Stimulated activated CD4-positive, alpha-beta T cell treated with anti-CD3 and anti-CD28 coated beads, Interleukin-4, amount 100 ng/mL, for 24 hours (primary cell): ENCODE data around the gene CEP135.
"Not testable (repeated sequence)": the region's sequence is repeated elsewhere in the genome, so short reads cannot be mapped to it uniquely, and the experiment has no call there.

ENCODE experiments used
- DNase-seq: peaks from one replicate; pipeline ENCODE4 v3.0.0-alpha.2; 2020

Gene CEP135

DNA sequence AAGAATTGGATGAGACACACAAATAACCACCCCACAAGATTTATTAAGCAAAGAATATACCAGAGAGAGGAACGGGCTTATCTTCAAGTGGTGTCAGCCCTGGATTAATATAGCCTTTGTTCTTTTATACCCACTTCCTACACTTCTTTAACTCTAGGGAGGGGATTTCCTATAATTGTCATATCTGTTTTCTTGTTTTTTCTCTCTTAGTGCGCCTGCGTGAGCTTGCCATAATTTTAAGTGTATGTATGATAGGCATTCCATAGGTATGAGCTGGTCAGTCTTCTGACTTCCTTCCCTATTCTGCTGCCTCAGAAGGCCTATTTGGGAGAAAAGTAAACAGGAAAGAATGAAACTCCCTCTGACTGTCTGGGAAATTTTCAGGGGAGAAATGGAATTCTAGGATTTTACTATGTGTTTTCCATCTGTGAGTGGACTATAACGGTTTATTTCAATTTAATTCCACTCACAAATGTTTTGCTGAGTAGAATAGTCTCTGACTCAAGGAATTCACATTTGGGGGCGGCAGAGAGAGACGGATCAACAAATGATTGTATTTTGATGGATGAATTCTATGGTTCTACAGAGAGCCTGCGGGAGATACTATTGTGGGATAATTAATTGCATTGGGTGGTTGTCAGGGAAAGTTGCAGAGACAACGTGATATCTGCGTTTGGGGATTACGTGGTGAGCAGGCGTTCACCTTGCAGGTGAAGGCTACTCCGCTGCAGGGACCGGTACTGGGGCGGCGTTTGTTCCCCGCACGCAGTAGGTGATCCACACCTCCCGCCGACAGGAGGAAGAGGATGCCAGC is 626 bp upstream of the CEP135 start:
- peak; percentile 66 for DNase-seq

- DNase-seq: no peak
Observed at GRCh38 chr4:55949482-55949802, 697 bp downstream of the CEP135 start.

DNA sequence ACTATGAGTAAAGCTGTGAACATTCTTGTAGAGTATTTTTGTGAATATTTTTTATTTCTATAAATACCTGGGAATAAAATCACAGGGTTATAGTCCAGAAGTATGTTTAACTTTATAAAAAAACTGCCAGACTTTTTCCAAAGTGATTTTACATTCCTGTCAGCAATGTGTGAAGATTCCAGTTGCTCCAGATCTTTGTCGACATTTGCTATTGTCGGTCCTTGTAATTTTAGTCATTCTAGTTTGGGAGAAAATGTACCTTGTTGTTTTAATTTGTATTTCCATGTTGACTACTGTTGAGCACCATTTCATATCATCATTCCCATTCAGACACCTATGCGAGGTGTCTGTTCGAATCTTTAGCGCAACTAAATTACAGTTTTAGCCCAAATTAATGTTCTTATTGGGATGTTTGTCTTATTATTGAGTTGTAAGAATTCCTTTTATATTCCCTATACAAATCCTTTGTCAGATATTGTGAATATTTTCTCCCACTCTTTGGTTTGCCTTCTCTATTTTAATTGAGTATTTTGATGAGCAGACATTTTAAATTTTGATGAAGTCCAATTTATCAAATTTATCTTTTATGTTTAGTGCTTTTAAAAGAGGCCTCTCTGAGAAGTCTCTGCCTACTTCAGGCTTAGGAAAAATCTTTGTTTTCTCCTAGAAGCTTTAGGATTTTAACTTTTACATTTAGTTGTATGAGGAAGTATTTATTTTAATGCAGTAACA is 2.6 kb downstream of the CEP135 start:
- DNase-seq: no peak

DNA sequence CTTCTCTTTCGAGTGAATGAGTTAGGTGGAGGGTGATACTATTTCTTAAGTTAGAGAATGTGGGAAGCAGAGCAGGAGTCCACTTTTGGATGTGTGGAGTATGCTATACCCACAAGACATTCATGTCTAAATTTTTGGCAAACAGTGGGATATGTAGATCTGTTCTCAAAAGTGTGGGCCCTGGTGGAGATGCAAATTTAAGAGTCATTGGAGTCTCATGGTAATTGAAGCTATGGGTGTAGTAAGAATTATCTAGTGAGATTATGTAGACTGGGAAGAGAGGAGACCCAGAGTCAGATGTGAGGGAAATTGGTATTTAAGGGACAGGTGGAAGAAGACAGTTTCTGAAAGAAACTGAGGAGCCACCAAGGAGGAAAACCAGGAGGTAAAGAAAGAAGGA is 7.0 kb downstream of the CEP135 start:
- no peak for DNase-seq

DNA sequence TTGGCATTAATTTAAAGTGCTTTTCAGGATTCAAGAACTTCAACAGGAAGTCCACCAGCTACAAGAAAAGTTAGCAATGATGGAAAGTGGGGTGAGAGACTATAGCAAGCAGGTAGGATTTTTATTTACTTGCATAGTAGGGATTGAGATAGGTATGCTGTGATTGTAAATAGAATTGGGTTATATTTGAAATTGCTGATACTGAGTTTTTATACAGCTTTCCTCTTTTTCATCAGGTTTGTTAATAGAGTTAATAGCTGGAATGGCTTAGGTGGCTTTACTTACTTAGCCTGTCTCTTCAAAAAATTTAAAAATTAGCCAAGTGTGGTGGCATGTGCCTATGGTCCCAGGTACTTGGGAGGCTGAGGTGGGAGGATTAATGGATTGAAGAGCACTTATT is 10.9 kb downstream of the CEP135 start:
- no peak for DNase-seq

- DNase-seq: no peak
Observed at GRCh38 chr4:55964046-55964445, 15.3 kb downstream of the CEP135 start.

- DNase-seq: no peak
Observed at GRCh38 chr4:55965585-55965984, 16.8 kb downstream of the CEP135 start.

GRCh38 chr4:55966324-55966723 is 17.6 kb downstream of the CEP135 start:
- DNase-seq: not testable (repeated sequence)

- DNase-seq: no peak
Observed at GRCh38 chr4:55967376-55967775, 18.6 kb downstream of the CEP135 start.

DNA sequence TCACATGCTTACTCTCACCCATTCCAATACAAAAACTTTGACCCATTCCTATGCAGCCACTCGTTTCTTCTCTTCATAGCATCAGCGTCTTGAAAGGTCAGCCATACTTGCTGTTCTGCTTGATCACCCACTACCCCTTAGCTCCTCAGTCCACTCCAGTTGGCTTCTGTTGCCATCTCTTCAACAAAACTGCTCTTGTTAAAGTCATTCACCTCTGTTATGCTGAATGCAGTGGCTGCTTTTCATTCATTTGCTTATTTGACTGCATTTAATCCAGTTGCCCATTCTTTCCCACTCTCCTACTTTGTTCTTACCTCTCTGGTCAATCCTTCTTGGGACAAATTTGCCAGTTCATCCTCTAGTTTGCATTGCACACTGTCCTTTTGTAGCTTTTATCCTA is 24.9 kb downstream of the CEP135 start:
- no peak for DNase-seq

DNA sequence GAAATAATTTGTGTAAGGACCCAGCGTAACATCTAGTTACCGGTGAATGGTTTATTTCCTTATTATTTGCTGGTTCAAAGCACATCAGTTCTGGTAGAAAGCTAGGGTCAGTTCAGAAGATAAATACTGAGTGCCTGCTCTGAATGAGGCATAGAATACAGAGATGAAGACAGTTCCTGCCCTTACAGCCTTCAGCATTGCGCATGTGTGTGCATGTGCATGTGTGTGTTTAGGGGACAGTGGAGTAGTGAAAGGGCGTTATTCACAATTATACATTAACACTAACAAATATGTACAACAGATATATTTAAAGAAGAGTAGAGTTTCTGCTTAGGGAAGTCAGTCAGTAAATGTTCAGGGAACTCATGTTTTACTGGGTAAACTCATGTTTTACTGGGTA is 29.1 kb downstream of the CEP135 start:
- DNase-seq: no peak

DNA sequence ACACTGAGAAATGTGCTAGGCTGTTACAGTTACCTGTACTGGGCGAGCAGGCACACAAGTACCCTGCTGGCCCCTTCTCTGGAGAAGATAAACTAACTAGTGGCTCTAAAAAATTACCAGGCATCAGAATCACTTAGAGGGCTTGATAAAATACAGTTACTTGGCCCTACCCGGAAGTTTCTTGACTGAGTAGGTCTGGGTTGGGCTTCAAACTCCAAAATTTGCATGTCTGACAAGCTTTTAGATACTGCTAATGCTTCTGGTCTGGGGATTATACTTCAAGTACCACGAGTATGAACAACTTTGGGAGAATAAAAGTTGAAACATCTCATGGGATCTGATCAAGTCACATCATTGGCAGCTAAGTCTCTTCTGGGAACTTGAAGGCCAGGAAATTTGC is 30.8 kb downstream of the CEP135 start:
- DNase-seq: no peak

GRCh38 chr4:55980725-55981124 is 32.0 kb downstream of the CEP135 start:
- no peak for DNase-seq

DNA sequence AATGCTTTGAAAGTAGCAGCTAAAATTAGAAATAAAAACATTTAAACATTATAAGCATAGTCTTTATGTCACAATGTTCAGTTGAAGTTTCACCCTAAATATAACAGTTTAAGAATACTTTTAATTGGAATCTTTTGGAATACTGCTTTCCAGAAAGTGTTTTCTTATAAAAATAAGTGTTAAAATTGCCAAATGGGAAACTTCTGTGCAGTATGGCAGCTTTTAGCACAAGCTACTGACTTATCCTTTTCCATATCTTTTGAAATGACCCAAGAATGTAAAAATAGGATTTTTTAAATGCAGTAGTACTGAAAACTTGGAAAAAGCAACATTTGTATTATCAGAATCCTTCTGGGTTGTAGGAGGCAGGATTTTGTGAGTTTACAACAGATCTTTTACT is 34.2 kb downstream of the CEP135 start:
- DNase-seq: no peak

GRCh38 chr4:55989766-55990165 is 41.0 kb downstream of the CEP135 start:
- DNase-seq: no peak

DNA sequence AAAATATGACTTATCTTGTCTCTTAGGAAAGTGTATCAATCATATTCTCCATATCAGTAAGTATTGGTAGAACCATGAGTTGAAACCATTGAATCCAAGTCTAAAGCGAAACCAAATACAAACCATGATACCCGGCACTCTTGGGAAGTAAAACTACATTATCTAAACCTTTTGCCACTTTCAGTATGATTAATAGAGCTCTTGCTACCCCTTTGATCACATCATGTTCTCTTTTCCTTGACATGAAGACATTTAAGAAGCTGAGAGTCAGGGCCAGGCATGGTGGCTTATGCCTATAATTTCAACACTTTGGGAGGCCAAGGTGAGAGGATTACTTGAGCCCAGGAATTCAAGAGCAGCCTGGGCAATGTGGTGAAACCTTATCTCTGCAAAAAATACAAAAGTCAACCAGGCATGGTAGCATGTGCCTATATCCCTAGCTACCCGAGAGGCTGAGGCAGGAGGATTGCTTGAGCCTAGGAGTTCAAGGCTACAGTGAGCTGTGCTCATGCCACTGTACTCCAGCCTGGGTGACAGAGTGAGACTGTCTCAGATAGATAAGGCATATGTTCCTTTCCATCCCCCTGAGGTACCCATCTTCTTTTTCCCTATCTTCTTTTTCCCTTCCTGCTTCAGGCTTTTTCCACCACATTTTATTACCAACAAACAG is 45.4 kb downstream of the CEP135 start:
- DNase-seq: peak; percentile 4

DNA sequence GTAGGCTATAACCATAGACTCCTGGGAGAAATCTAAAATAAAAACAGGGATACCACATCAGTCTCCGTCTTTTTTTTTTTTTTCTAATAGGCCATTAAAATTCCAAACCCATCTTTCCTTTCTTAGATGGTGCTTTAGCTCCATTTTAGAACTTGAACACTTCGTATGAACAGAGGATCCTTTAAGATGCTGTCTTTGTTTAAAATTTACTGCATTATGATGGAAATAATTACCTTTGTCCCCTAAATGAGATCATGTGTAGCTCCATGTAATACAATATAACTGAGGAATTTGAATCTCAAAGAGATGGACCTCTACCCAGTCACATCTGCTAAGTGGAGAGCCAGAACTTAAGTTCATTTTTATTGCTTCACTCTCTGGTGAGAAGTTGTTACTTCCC is 47.9 kb downstream of the CEP135 start:
- no peak for DNase-seq

- DNase-seq: no peak
Observed at GRCh38 chr4:56003606-56004005, 54.9 kb downstream of the CEP135 start.

DNA sequence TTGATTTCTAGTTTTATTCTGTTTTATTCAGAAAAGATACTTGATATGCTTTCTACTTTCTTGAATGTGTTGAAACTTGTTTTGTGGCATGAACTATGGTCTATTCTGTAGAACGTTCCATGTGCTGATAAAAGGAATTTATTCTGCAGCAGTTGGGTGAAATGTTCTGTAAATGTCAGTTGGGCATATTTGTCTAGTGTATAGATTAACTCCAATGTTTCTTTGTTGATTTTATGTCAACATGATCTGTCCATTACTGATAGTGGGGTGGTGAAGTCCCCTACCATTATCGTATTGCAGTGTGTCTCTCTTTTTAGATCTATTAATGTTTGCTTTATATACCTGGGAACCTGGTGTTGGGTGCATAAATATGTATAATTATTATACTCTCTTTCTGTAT is 55.5 kb downstream of the CEP135 start:
- no peak for DNase-seq

- no peak for DNase-seq
Observed at GRCh38 chr4:56007154-56007553, 58.4 kb downstream of the CEP135 start.

GRCh38 chr4:56008206-56008605 is 59.5 kb downstream of the CEP135 start:
- no peak for DNase-seq

GRCh38 chr4:56026596-56026995 is 77.9 kb downstream of the CEP135 start:
- no peak for DNase-seq

GRCh38 chr4:56028165-56028564 is 79.4 kb downstream of the CEP135 start:
- no peak for DNase-seq

DNA sequence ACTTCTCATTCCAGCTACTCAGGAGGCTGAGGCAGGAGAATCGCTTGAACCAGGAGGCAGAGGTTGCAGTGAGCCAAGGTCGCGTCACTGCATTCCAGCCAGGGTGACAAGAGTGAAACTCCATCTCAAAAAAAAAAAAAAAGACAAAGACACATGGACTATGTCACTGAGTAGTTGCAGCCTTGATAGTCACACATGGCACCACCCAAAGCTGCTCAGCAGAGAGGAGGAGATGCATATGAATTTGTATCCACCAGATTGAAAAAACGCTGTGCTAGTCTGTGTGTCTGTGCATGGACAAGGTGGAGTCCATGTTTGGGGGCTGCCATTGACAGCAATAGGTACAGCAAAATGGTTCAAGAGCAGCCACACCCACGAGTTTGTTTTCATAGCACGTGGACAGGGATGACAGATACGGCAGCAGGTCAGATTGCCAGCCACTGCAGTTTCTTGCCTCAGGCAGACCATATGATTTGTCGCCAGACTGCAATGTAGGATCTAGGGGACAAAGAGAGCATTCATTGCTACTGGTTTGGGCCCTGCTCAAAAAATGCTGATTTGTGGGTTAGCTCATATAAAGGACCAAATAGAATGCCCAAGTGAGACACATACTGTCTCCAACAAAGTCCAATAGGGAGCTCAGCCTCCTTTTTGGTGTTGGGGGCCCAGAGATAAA is 89.9 kb downstream of the CEP135 start:
- no peak for DNase-seq
